NB4 (cell line): ENCODE results near the gene NEK8.

Experiments used
- MYC ChIP-seq: IDR thresholded peaks from 2 replicates; pipeline ENCODE4 v1.6.1; 2011; ENCODE audit warnings: low read depth, low read length
- POLR2A ChIP-seq: IDR thresholded peaks from 2 replicates; pipeline ENCODE4 v1.6.1; 2011; ENCODE audit warnings: mild to moderate bottlenecking; ENCODE audit not compliant: insufficient read length; ENCODE audit errors: extremely low read depth
- TF ChIP-seq, protein P1 (sequence below): IDR thresholded peaks from one replicate; pipeline ENCODE4 v1.5.1; 2012; ENCODE audit warnings: low read depth, low read length

GRCh38 chr17:28751600-28752366 is 23.2 kb downstream of the NEK8 start:
- TF ChIP-seq, protein P1, sequence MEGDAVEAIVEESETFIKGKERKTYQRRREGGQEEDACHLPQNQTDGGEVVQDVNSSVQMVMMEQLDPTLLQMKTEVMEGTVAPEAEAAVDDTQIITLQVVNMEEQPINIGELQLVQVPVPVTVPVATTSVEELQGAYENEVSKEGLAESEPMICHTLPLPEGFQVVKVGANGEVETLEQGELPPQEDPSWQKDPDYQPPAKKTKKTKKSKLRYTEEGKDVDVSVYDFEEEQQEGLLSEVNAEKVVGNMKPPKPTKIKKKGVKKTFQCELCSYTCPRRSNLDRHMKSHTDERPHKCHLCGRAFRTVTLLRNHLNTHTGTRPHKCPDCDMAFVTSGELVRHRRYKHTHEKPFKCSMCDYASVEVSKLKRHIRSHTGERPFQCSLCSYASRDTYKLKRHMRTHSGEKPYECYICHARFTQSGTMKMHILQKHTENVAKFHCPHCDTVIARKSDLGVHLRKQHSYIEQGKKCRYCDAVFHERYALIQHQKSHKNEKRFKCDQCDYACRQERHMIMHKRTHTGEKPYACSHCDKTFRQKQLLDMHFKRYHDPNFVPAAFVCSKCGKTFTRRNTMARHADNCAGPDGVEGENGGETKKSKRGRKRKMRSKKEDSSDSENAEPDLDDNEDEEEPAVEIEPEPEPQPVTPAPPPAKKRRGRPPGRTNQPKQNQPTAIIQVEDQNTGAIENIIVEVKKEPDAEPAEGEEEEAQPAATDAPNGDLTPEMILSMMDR = no peak
- TF ChIP-seq POLR2A (no peak), MYC (no peak)
